ENCODE results near the gene OLFM3.

Gene OLFM3

DNA sequence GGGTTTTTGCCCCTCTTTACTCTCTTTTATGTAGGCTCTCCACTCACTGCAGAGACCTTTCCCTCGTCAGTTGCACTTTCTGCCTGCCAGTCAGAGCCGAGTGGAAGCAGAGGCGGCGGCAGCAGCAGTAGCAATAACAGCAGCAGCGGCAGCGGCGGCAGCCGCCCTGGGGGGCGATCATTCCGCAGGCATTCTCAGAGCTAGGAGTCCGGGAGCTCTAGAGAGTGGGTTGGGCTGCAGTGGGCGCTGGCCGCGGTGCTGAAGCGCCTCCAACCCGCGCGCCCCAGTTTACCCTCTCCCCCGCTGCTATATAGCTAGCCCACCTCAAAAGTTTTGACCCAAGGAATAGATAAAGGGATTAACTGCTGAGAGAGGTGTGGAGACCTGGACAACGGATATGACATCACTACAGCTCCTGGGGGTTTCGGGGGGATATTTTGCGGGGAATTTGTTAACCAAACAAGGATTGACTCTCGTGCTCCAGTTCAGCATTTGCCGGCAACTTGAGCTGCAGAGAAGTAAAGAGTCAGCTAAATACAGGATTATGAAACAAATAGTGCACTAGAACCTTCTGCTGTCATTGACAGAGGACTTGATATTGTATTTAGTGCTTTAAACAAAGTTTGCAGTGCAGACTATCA is at the start of gene OLFM3:
Gene OLFM3, minus strand, starts transcription at position 102 of the 641 bp plus-strand sequence.
- Histone ChIP-seq H3K36me3 (ENCODE audit: control insufficient read depth, insufficient read depth, low read length) (no peaks in the 10 kb centered on the region), H3K9me3 (ENCODE audit: control insufficient read depth, low read length) (no peaks in the 10 kb centered on the region), H3K4me3 (ENCODE audit: low read length) (no peak within 1 kb of the TSS), H3K27me3 (ENCODE audit: control insufficient read depth, insufficient read depth, low read length) (peaks cover 12% of the 10 kb centered on the region), H3K4me1 (ENCODE audit: control insufficient read depth, insufficient read depth, low read length) (no peaks in the 10 kb centered on the region), H3K9ac (ENCODE audit: low read length) (no peak within 1 kb of the TSS)

GRCh38 chr1:102045752-102046151 is 49.0 kb upstream of the OLFM3 start:
- H3K36me3 ChIP-seq (ENCODE audit: control insufficient read depth, insufficient read depth, low read length) = no peaks in the 10 kb centered on the region
- no peaks in the 10 kb centered on the region for H3K9me3 ChIP-seq (ENCODE audit: control insufficient read depth, low read length)
- no peak overlapping the region for H3K9ac ChIP-seq (ENCODE audit: low read length)
- H3K4me1 ChIP-seq (ENCODE audit: control insufficient read depth, insufficient read depth, low read length) = peaks cover 16% of the 10 kb centered on the region
- H3K4me3 ChIP-seq (ENCODE audit: low read length) = no peak overlapping the region
- no peaks in the 10 kb centered on the region for H3K27me3 ChIP-seq (ENCODE audit: control insufficient read depth, insufficient read depth, low read length)

DNA sequence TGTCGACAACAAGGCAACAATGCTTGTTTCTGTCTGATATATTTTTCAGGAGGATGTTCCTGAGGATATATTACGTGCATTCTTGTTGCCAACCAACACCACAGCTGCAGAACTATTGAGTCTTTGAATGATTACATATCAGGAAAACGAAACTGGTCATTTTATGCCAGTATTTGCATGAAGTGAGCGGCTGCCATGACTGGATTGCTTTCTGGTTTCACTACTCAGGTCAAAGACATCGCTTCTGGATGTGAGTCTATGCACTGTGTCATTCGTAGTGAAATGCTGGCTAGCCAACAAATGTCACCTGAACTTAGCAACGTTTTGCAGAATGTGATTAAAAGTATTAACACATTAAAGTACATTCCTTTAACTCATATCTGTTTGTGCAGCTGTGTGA is 35.8 kb upstream of the OLFM3 start:
- no peaks in the 10 kb centered on the region for H3K36me3 ChIP-seq (ENCODE audit: control insufficient read depth, insufficient read depth, low read length)
- no peaks in the 10 kb centered on the region for H3K27me3 ChIP-seq (ENCODE audit: control insufficient read depth, insufficient read depth, low read length)
- H3K9me3 ChIP-seq (ENCODE audit: control insufficient read depth, low read length) = no peaks in the 10 kb centered on the region
- H3K4me1 ChIP-seq (ENCODE audit: control insufficient read depth, insufficient read depth, low read length) = no peaks in the 10 kb centered on the region
- H3K4me3 ChIP-seq (ENCODE audit: low read length) = no peak overlapping the region
- no peak overlapping the region for H3K9ac ChIP-seq (ENCODE audit: low read length)

DNA sequence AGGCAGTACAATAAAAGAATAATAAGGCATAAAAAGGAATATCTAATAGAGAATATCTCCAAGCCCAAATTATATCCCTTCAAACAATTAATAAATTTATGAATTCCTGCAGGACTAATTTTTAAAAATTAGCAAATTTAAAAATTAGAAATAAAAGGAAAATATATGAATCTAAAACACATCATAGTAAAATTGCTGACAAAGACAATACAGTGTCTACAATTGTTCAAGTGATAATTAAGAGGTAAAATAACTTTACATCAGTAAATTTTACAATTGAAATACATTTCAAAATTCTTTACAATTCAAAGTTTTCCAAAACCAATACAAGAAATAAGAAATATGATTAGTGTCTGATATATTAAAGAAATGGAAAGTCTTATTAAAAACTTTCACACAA is 22.8 kb upstream of the OLFM3 start:
- Histone ChIP-seq H3K9me3 (ENCODE audit: control insufficient read depth, low read length) (no peaks in the 10 kb centered on the region), H3K4me1 (ENCODE audit: control insufficient read depth, insufficient read depth, low read length) (no peaks in the 10 kb centered on the region), H3K27me3 (ENCODE audit: control insufficient read depth, insufficient read depth, low read length) (no peaks in the 10 kb centered on the region), H3K9ac (ENCODE audit: low read length) (no peak overlapping the region), H3K36me3 (ENCODE audit: control insufficient read depth, insufficient read depth, low read length) (no peaks in the 10 kb centered on the region), H3K4me3 (ENCODE audit: low read length) (no peak overlapping the region)

GRCh38 chr1:102015728-102016127 is 19.0 kb upstream of the OLFM3 start:
- Histone ChIP-seq H3K4me3 (ENCODE audit: low read length) (no peak overlapping the region), H3K27me3 (ENCODE audit: control insufficient read depth, insufficient read depth, low read length) (no peaks in the 10 kb centered on the region), H3K9ac (ENCODE audit: low read length) (no peak overlapping the region), H3K36me3 (ENCODE audit: control insufficient read depth, insufficient read depth, low read length) (no peaks in the 10 kb centered on the region), H3K4me1 (ENCODE audit: control insufficient read depth, insufficient read depth, low read length) (no peaks in the 10 kb centered on the region), H3K9me3 (ENCODE audit: control insufficient read depth, low read length) (no peaks in the 10 kb centered on the region)

DNA sequence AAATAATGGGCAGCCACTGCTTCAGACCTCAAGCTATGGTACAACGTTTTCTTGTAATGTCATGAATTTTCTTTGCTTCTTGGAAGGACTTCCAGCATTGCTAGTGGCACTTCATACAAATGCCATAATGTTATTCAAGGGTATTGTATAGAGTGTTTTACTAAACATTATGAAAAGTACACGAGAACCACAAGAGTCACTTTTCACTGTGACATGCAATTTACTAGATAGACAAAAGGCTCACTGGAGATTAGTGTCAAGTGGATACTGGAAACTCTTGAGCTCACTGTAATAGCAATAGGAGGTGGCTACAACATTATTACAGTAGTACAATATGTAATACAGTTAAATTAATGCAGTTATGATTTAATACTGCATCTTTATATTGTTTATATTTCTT is 5.3 kb upstream of the OLFM3 start:
- Histone ChIP-seq H3K9ac (ENCODE audit: low read length) (no peak overlapping the region), H3K4me3 (ENCODE audit: low read length) (no peak overlapping the region)

DNA sequence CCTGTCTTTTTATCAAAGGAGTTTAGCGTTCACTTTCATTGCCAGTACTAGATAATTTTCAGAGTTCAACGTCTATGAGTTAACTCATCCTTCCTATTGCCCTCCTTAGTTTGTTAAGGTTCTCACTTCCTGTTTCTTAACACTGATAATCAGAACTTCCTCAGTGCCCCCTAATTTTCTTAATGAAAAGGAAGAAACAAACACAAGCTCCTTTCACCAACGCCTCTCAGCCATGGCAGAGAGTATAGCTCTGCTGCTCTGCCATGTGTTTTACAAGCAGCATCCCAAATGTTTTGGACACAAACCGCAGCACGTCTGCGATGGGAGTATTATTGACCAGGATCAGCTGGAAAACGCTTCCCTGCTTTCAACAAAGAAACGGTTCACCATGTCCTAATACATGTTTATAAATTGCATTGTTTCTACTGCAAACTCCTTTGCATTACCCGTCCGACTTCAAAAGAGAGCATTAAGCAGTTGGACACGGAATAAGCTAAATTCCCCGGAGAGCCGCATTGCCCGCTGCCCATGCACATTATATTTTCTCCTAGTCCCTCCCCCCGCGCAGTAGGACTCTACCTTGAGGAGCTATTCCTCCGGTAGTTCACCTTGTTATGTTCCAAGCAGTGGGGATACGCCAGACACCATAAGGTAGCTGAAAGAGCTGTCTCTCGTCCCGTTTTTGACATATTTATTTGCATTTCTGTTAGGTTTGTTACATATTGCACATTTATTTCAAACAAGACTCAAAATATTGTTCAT is 561 bp downstream of the OLFM3 start:
- Histone ChIP-seq H3K27me3 (ENCODE audit: control insufficient read depth, insufficient read depth, low read length) (peaks cover 12% of the 10 kb centered on the region), H3K36me3 (ENCODE audit: control insufficient read depth, insufficient read depth, low read length) (no peaks in the 10 kb centered on the region), H3K4me1 (ENCODE audit: control insufficient read depth, insufficient read depth, low read length) (no peaks in the 10 kb centered on the region), H3K4me3 (ENCODE audit: low read length) (no peak overlapping the region), H3K9ac (ENCODE audit: low read length) (no peak overlapping the region), H3K9me3 (ENCODE audit: control insufficient read depth, low read length) (no peaks in the 10 kb centered on the region)

More for the DNA sequence above, 5.3 kb upstream of the OLFM3 start:
- H3K27me3 ChIP-seq (ENCODE audit: control insufficient read depth, insufficient read depth, low read length) = peaks cover 4% of the 10 kb centered on the region
- H3K4me1 ChIP-seq (ENCODE audit: control insufficient read depth, insufficient read depth, low read length) = no peaks in the 10 kb centered on the region
- no peaks in the 10 kb centered on the region for H3K36me3 ChIP-seq (ENCODE audit: control insufficient read depth, insufficient read depth, low read length)
- H3K9me3 ChIP-seq (ENCODE audit: control insufficient read depth, low read length) = no peaks in the 10 kb centered on the region

- no peaks in the 10 kb centered on the region for H3K4me1 ChIP-seq (ENCODE audit: control insufficient read depth, insufficient read depth, low read length)
- H3K9me3 ChIP-seq (ENCODE audit: control insufficient read depth, low read length) = no peaks in the 10 kb centered on the region
- H3K27me3 ChIP-seq (ENCODE audit: control insufficient read depth, insufficient read depth, low read length) = peaks cover 12% of the 10 kb centered on the region
- no peaks in the 10 kb centered on the region for H3K36me3 ChIP-seq (ENCODE audit: control insufficient read depth, insufficient read depth, low read length)
- H3K9ac ChIP-seq (ENCODE audit: low read length) = no peak overlapping the region
- H3K4me3 ChIP-seq (ENCODE audit: low read length) = no peak overlapping the region
Observed at GRCh38 chr1:101993710-101994109, 3.0 kb downstream of the OLFM3 start.

DNA sequence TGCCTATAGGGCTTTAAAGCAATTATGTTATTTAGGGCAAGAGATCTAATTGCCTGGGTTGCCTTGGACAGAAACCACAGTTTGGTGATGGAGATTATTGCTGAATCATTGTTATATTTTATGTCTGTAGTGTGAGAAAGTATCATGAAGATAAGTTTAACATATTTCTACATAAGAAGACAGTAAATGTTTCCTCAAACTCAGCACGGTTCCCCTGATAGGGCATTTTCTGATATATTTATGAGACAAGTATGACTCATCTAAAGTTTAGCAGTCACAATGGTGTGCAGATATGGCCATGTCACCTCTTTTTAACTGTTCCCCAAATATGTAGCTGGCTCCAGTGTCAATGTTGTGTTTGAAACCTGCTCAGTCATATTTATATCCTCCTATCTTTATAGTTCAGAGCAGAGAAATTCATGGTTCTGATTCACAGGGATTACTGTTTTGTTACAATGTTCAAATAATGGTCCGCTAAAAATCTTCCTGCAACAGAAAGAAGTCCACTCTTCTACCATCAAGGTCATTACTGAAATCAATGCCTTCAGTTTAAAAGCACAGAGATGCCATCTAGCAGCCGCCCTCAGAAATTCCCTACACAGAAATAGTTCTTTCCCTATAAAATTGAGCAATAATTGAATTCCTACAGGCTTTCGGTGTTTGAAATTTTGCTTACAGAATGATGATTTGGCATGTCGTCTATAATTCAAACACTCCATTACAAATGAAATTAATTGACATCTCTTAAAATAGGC is 3.7 kb downstream of the OLFM3 start:
- Histone ChIP-seq H3K27me3 (ENCODE audit: control insufficient read depth, insufficient read depth, low read length) (peaks cover 12% of the 10 kb centered on the region), H3K4me3 (ENCODE audit: low read length) (no peak overlapping the region), H3K9ac (ENCODE audit: low read length) (no peak overlapping the region), H3K9me3 (ENCODE audit: control insufficient read depth, low read length) (no peaks in the 10 kb centered on the region), H3K36me3 (ENCODE audit: control insufficient read depth, insufficient read depth, low read length) (no peaks in the 10 kb centered on the region), H3K4me1 (ENCODE audit: control insufficient read depth, insufficient read depth, low read length) (no peaks in the 10 kb centered on the region)

- Histone ChIP-seq H3K4me1 (ENCODE audit: control insufficient read depth, insufficient read depth, low read length) (no peaks in the 10 kb centered on the region), H3K9me3 (ENCODE audit: control insufficient read depth, low read length) (no peaks in the 10 kb centered on the region), H3K36me3 (ENCODE audit: control insufficient read depth, insufficient read depth, low read length) (no peaks in the 10 kb centered on the region), H3K27me3 (ENCODE audit: control insufficient read depth, insufficient read depth, low read length) (no peaks in the 10 kb centered on the region), H3K4me3 (ENCODE audit: low read length) (no peak overlapping the region), H3K9ac (ENCODE audit: low read length) (no peak overlapping the region)
Observed at GRCh38 chr1:101980974-101981373, 15.8 kb downstream of the OLFM3 start.

GRCh38 chr1:101977266-101977665 is 19.5 kb downstream of the OLFM3 start:
- H3K4me3 ChIP-seq (ENCODE audit: low read length) = no peak overlapping the region
- no peaks in the 10 kb centered on the region for H3K36me3 ChIP-seq (ENCODE audit: control insufficient read depth, insufficient read depth, low read length)
- H3K4me1 ChIP-seq (ENCODE audit: control insufficient read depth, insufficient read depth, low read length) = no peaks in the 10 kb centered on the region
- no peak overlapping the region for H3K9ac ChIP-seq (ENCODE audit: low read length)
- H3K27me3 ChIP-seq (ENCODE audit: control insufficient read depth, insufficient read depth, low read length) = no peaks in the 10 kb centered on the region
- H3K9me3 ChIP-seq (ENCODE audit: control insufficient read depth, low read length) = no peaks in the 10 kb centered on the region

DNA sequence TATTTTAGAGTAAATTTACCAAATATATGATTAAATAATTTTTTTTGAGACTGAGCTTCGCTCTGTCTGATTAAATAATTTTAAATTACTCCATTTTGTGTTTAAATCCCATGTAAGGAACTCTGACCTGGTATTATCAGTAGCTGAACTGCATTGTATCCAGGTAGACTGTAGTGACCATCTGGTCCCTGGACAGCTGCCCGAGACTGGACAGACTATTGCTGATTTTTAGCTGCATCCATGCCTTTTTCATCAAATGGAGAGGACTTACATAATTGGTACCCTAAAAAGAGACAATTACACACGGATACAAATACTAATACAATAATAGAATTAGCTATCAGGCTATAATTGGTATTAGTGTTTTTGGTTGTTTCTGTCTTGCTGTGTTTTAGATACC is 20.6 kb downstream of the OLFM3 start:
- no peaks in the 10 kb centered on the region for H3K4me1 ChIP-seq (ENCODE audit: control insufficient read depth, insufficient read depth, low read length)
- H3K9ac ChIP-seq (ENCODE audit: low read length) = no peak overlapping the region
- H3K9me3 ChIP-seq (ENCODE audit: control insufficient read depth, low read length) = no peaks in the 10 kb centered on the region
- no peaks in the 10 kb centered on the region for H3K36me3 ChIP-seq (ENCODE audit: control insufficient read depth, insufficient read depth, low read length)
- no peaks in the 10 kb centered on the region for H3K27me3 ChIP-seq (ENCODE audit: control insufficient read depth, insufficient read depth, low read length)
- no peak overlapping the region for H3K4me3 ChIP-seq (ENCODE audit: low read length)
